Glutamatergic neuron (in vitro differentiated cells): Measurements from ENCODE around the gene SRBD1. TPM values are rescaled to one million over a fixed set of nuclear protein-coding genes. Genes with fewer than 3 reads are reported as not detected.

Experiments
- DNase-seq: peaks from one replicate; pipeline ENCODE4 v3.0.0; 2022
- H3K27ac Mint-ChIP-seq: one replicate; pipeline ENCODE4 v1.8.0; 2020; ENCODE audit warnings: mild to moderate bottlenecking, mixed read lengths, inconsistent platforms; ENCODE audit not compliant: unreplicated experiment
- H3K27me3 Mint-ChIP-seq: one replicate; pipeline ENCODE4 v1.8.0; 2020; ENCODE audit warnings: mild to moderate bottlenecking, moderate library complexity, mixed read lengths, inconsistent platforms; ENCODE audit not compliant: unreplicated experiment
- H3K36me3 Mint-ChIP-seq: one replicate; pipeline ENCODE4 v1.8.0; 2020; ENCODE audit warnings: mild to moderate bottlenecking, mixed read lengths, inconsistent platforms; ENCODE audit not compliant: unreplicated experiment
- H3K4me1 Mint-ChIP-seq: one replicate; pipeline ENCODE4 v1.8.0; 2020; ENCODE audit warnings: mild to moderate bottlenecking, low read depth, mixed read lengths, inconsistent platforms; ENCODE audit not compliant: unreplicated experiment
- H3K4me3 Mint-ChIP-seq: one replicate; pipeline ENCODE4 v1.8.0; 2020; ENCODE audit warnings: mild to moderate bottlenecking, mixed read lengths, inconsistent platforms; ENCODE audit not compliant: unreplicated experiment
- H3K9me3 Mint-ChIP-seq: one replicate; pipeline ENCODE4 v1.8.0; 2020; ENCODE audit warnings: mild to moderate bottlenecking, moderate library complexity, mixed read lengths, inconsistent platforms; ENCODE audit not compliant: unreplicated experiment
- CTCF ChIP-seq: fragments of 200-600 bp; sonication (generic); IDR thresholded peaks from one replicate; pipeline ENCODE4 v1.5.0; 2021; ENCODE audit not compliant: partially characterized antibody, unreplicated experiment
- total RNA-seq: library from RNA; stranded (reverse); fragmentation: NEBNext Ultra II Directional; extraction: Animal tissue kit (Norgen Biotek cat#: 25700); gene quantifications from one replicate; pipeline ENCODE4 v1.2.1, GENCODE V29; 2021; ENCODE audit not compliant: unreplicated experiment

The SRBD1 gene
- total RNA-seq, 1 donor from 2014 or later, result 16.1 TPM

- Mint-ChIP-seq H3K36me3 (no peaks in the 10 kb centered on the region), H3K27me3 (no peaks in the 10 kb centered on the region), H3K4me1 (no peaks in the 10 kb centered on the region), H3K9me3 (no peaks in the 10 kb centered on the region), H3K4me3 (no peak overlapping the region), H3K27ac (no peak overlapping the region)
- TF ChIP-seq CTCF, result no peak
- no peak for DNase-seq
Observed at GRCh38 chr2:45448217-45448616, 162.8 kb downstream of the SRBD1 start.

GRCh38 chr2:45446016-45446415, 165.1 kb downstream of the SRBD1 start:
- DNase-seq, result no peak
- no peaks in the 10 kb centered on the region for H3K36me3 Mint-ChIP-seq
- H3K4me3 Mint-ChIP-seq, result no peak overlapping the region
- H3K9me3 Mint-ChIP-seq, result no peaks in the 10 kb centered on the region
- no peaks in the 10 kb centered on the region for H3K4me1 Mint-ChIP-seq
- no peak overlapping the region for H3K27ac Mint-ChIP-seq
- TF ChIP-seq CTCF, result no peak
- no peaks in the 10 kb centered on the region for H3K27me3 Mint-ChIP-seq

GRCh38 chr2:45445037-45445436, 166.0 kb downstream of the SRBD1 start:
- DNase-seq, result no peak
- H3K27ac Mint-ChIP-seq, result no peak overlapping the region
- TF ChIP-seq CTCF, result no peak
- no peaks in the 10 kb centered on the region for H3K36me3 Mint-ChIP-seq
- H3K4me3 Mint-ChIP-seq, result no peak overlapping the region
- peaks cover 1% of the 10 kb centered on the region for H3K4me1 Mint-ChIP-seq
- H3K27me3 Mint-ChIP-seq, result no peaks in the 10 kb centered on the region
- H3K9me3 Mint-ChIP-seq, result no peaks in the 10 kb centered on the region

GRCh38 chr2:45443012-45443411, 168.1 kb downstream of the SRBD1 start:
- H3K4me3 Mint-ChIP-seq, result no peak overlapping the region
- H3K9me3 Mint-ChIP-seq, result no peaks in the 10 kb centered on the region
- H3K36me3 Mint-ChIP-seq, result no peaks in the 10 kb centered on the region
- no peaks in the 10 kb centered on the region for H3K27me3 Mint-ChIP-seq
- TF ChIP-seq CTCF, result no peak
- peaks cover 4% of the 10 kb centered on the region for H3K4me1 Mint-ChIP-seq
- no peak for DNase-seq
- no peak overlapping the region for H3K27ac Mint-ChIP-seq

GRCh38 chr2:45442026-45442425, 169.0 kb downstream of the SRBD1 start:
- Mint-ChIP-seq H3K4me1 (peaks cover 4% of the 10 kb centered on the region), H3K4me3 (no peak overlapping the region), H3K27ac (no peak overlapping the region), H3K27me3 (no peaks in the 10 kb centered on the region), H3K9me3 (no peaks in the 10 kb centered on the region), H3K36me3 (peaks cover 5% of the 10 kb centered on the region)
- no peak for TF ChIP-seq CTCF
- no peak for DNase-seq
